LNCaP clone FGC (cell line): Measurements from ENCODE around the gene SLC39A10.

ENCODE experiments used
- DNase-seq: peaks from one replicate; pipeline ENCODE4 v3.0.0-alpha.2; 2011; ENCODE audit warnings: low read depth
- H3K4me3 ChIP-seq: 2 replicates; pipeline ENCODE4 v1.5.1; 2011; ENCODE audit warnings: mild to moderate bottlenecking, low read depth, low read length, control low read depth
- TF ChIP-seq, protein P1 (sequence below): IDR thresholded peaks from 2 replicates; pipeline ENCODE4 v1.5.1; 2012; ENCODE audit warnings: mild to moderate bottlenecking; ENCODE audit not compliant: control insufficient read depth, insufficient read depth; ENCODE audit errors: extremely low read depth

SLC39A10 gene

DNA sequence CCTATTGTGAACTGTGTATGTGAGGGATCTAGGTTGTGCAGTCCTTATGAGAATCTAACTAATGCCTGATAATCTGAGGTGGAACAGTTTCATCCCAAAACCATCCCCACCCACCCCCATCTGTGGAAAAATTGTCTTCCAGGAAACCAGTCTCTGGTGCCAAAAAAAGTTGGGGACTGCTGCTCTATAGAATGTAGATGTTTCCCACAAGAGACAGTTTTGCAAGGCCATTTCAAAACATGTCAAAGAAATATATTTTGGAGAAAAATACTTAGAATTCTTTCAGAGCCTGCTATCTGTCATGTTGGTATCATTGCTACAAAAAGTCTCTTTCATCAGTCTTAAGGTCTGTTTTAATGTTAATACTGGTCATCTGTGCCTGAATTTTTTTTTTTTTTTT, 4.1 kb upstream of the SLC39A10 start:
- TF ChIP-seq, protein P1, sequence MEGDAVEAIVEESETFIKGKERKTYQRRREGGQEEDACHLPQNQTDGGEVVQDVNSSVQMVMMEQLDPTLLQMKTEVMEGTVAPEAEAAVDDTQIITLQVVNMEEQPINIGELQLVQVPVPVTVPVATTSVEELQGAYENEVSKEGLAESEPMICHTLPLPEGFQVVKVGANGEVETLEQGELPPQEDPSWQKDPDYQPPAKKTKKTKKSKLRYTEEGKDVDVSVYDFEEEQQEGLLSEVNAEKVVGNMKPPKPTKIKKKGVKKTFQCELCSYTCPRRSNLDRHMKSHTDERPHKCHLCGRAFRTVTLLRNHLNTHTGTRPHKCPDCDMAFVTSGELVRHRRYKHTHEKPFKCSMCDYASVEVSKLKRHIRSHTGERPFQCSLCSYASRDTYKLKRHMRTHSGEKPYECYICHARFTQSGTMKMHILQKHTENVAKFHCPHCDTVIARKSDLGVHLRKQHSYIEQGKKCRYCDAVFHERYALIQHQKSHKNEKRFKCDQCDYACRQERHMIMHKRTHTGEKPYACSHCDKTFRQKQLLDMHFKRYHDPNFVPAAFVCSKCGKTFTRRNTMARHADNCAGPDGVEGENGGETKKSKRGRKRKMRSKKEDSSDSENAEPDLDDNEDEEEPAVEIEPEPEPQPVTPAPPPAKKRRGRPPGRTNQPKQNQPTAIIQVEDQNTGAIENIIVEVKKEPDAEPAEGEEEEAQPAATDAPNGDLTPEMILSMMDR = no peak
- DNase-seq = no peak
- no peak overlapping the region for H3K4me3 ChIP-seq

DNA sequence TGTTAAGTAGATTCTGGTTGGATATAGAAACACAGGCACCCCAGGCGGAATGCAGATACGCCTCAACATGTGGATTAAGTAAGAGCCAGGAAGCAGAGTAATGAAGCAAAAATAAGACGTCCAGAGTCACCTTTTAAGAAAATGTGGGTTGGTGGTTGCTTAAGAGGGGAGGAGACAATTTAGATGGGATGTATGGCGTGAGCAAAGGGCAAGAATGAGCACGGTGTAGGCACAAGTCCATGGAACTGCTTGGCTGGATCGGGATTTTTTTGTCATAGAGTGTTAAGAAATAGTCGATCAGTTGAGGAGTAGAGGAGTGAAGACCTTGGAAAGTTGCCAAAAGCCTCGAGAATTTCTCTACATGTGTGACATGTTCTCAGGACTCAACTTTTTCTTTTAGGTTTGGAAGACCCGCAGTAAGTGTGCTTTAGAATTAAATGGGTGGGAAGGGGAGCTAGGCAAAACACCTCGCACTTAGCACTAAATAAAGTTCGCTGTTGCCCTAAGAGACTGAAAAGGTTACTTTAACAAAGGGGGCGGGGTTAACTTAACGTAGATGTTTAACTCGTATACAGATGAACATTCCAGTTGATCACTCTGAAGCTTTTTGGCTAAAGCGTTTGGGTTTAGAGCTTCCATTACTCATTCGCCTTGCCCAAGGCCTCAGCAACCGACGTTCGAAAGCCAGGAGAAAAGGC, 716 bp upstream of the SLC39A10 start:
- H3K4me3 ChIP-seq = peak overlapping the region; percentile 18
- TF ChIP-seq, protein P1 = no peak
- DNase-seq = no peak

DNA sequence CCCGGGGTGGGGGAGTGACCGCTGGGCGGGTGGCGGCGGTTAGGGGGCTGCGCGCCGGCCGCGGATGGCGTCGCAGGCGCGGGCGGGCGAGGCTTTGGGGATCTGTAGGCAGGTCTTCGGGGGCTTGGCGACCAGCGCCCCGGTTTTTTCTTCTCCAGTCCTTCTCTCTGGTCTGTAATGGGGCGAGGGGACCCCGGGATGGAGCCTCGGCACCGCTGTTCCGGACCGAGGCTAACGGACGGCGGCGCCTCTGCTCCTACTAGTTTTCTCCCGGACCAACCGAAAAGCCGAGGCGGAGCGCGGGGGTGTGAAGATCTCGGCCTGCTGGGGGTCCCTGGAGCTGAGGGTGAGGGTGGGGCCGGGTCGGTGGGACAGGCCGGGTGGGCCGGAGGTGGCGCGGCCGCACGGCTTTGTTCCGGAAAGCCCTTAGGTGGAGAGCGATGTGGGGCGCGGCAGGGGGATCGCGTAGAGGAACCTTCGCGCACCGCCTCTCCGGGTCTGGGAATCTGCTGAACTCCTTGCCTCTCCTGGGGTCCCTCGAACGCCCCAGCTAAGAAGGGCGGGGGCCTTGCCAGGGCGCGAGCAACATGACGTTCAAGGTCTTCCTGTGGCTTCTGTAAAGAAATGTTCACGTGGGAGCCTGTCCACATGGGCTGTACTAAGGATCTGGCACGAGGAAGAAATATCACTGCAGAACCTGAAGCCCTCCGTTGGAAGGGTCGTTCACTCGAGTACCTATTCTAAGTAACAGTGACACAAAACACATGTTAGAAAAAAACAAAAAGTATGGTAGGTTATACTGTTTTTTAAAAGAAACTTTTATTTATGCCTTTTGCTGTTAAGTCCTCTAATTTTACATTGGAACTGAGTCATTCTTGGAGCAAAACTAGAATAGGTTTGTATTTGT, 861 bp downstream of the SLC39A10 start:
- peak; percentile 68 for DNase-seq
- peak overlapping the region; percentile 87 for H3K4me3 ChIP-seq
- TF ChIP-seq, protein P1 = no peak

DNA sequence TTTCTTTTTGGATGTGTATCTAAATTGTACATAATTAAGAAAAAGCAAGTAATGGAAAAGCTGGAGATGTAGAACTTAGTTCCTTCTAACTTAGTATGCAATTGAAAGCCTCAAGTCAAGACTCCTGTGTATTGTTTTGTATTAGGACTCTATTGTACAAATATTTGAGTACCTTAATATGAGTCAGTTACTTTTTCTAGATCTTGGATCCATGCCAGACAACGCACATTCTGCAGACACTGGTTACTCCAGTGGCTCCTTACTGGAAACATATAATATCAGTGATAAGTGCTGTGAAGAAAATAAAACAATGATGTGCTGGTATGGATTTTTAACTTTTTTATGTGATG, 1.5 kb downstream of the SLC39A10 start:
- TF ChIP-seq, protein P1 = no peak
- peak; percentile 83 for DNase-seq
- peak overlapping the region; percentile 87 for H3K4me3 ChIP-seq

DNA sequence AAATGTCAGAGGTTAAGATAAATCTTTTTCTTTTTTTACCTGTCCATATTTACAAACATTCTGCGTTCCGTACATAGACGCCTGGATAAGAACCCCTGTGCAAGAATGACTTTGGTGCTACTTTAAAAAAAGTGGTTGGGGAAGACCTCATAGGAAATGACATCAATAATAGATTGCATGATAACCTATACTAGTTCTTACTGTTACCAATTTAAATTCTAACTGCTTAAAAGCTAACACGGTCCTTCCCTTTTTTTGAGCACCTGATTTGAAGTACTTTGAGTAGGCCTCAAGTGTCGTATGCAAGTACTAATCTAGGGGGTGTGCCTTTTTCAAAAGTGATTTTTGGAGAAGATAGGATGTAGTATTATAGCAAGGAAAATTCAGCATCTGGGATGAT, 2.1 kb downstream of the SLC39A10 start:
- no peak for DNase-seq
- peak overlapping the region; percentile 87 for H3K4me3 ChIP-seq

DNA sequence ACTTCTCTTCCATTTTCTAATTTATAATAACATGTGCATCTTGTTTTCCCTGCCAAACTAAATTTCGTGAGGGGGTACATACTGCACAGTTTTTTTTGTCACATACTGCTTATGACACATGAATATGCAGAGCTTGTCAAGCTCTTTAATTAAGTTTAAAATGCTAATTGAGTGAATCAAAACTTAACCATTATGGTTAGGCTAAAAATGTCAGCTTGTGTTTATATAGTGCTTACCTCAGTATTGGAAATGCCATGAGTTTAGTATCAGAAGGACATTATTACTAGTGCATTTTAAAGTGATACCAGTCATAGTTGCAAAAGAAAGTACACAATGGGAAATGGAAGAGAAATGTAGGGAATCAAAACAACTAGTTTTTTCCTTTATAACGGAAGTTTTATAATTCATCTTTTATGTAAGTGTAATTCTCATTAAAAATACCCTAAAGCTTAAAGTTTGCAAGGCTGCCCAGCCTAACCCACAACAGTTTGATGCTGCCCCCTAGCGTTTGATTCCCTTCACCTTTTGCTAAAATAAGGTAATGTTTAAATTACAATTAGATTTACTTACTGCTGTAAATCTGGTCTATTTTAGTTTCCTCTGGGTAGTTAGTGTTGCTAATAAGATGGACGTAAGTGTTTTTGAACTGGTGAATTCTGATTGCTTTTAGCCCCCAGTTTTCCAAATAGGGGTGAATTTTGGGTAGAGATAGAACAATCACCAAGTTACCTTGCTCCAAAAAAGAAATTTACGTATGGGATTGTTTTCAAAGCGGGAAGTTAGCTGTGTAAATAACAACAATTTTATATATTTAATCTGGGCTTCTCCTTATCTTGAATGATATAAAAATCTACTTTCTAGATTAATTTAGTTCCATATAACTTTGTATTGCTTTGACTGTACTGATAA, 3.2 kb downstream of the SLC39A10 start:
- peak overlapping the region; percentile 32 for H3K4me3 ChIP-seq
- TF ChIP-seq, protein P1 = peak; percentile 59
- no peak for DNase-seq

More for the DNA sequence above, 2.1 kb downstream of the SLC39A10 start:
- TF ChIP-seq, protein P1 = no peak
